HEK293 (cell line): Measurements from ENCODE around the gene CSNK2A3.

ENCODE experiments used
- KLF8 ChIP-seq: fragments of 450-650 bp; formaldehyde crosslinking; IDR thresholded peaks from 2 replicates; pipeline ENCODE4 v1.5.1; 2016; ENCODE audit warnings: missing biosample characterization, missing genetic modification characterization
- ZNF426 ChIP-seq: fragments of 450-650 bp; formaldehyde crosslinking; IDR thresholded peaks from 2 replicates; pipeline ENCODE4 v1.5.1; 2017; ENCODE audit warnings: missing biosample characterization, missing genetic modification characterization, mild to moderate bottlenecking, inconsistent platforms, moderate library complexity

DNA sequence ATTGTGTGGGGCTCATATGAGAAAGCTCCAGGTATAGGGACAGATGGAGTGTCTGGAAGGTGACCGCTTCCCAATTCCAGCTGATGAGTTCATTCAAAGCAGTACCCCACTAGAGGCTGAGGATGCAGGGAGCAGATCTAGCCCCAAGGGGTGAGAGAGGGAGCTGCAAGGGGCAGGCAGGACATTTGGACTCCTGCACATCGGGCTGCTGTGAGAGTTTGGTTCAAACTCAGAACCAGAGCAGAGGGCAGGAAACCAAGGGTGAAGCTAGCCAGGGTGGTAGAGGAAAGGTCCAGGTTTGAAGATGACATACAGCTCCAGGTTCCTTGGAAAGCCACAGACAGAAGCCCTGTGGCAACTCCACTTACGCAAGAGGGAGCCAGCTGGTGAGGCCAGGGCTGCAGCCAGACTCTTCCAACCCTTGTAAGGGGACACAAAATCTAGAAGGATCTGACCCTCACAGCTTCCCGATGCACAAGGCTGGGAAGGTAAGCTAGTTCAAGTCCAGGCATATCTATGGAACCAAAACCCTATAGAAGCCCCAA lies 1.9 kb downstream of the CSNK2A3 start:
- TF ChIP-seq ZNF426 (tag by site-specific recombination), result no peak
- TF ChIP-seq KLF8 (tag by site-specific recombination), result no peak
